ENCODE results near the gene KLRG1. TPM values are rescaled to one million over a fixed set of nuclear protein-coding genes. Genes with fewer than 3 reads are reported as not detected.

The KLRG1 gene
- total RNA-seq, 1 experiment from 2014 or later: 0.38 TPM

DNA sequence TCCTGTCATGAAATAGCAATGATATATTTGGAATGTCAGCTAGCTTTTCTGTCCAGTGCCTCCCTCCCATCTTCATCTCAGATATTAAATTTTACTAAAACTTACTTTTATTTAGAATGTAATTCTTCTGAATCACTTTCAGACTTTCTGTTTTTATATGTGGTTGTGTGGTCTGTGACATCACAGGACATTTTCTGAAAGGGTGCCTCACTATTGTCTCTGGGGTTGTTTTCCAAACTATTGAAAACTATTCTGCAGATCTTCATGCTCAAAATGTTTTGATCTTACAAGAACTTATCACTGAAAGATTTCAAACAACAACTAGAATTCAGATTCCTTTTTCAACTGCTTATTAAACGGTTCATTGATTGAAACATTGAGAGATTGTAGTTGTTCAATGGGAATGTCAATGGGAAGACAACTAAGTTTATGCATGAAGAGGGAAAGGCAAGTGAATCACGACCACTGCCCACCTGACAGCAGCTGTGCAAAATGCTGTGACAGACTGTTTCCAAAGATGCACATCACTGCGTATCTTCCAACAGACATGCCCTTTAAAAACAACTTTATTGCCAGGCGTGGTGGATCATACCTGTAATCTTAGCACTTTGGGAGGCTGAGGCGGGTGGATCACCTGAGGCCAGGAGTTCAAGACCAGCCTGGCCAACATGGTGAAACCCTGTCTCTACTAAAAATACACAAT lies 51.3 kb downstream of the KLRG1 start:
- Mint-ChIP-seq H3K4me1 (ENCODE audit: low read depth, unreplicated experiment) (no peaks in the 10 kb centered on the region), H3K27ac (ENCODE audit: unreplicated experiment) (no peak overlapping the region), H3K9me3 (ENCODE audit: low read depth, unreplicated experiment) (no peaks in the 10 kb centered on the region), H3K36me3 (ENCODE audit: insufficient read depth, unreplicated experiment) (no peaks in the 10 kb centered on the region), H3K27me3 (ENCODE audit: unreplicated experiment) (peaks cover 28% of the 10 kb centered on the region), H3K4me3 (ENCODE audit: low read depth, unreplicated experiment) (no peak overlapping the region)
- TF ChIP-seq, protein P1, sequence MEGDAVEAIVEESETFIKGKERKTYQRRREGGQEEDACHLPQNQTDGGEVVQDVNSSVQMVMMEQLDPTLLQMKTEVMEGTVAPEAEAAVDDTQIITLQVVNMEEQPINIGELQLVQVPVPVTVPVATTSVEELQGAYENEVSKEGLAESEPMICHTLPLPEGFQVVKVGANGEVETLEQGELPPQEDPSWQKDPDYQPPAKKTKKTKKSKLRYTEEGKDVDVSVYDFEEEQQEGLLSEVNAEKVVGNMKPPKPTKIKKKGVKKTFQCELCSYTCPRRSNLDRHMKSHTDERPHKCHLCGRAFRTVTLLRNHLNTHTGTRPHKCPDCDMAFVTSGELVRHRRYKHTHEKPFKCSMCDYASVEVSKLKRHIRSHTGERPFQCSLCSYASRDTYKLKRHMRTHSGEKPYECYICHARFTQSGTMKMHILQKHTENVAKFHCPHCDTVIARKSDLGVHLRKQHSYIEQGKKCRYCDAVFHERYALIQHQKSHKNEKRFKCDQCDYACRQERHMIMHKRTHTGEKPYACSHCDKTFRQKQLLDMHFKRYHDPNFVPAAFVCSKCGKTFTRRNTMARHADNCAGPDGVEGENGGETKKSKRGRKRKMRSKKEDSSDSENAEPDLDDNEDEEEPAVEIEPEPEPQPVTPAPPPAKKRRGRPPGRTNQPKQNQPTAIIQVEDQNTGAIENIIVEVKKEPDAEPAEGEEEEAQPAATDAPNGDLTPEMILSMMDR (IDR thresholded peaks at IDR 0.05; ENCODE audit: unreplicated experiment): no peak
- no TSS peak for BruUV-seq (replicated peaks)
- intact Hi-C loops (cut with micrococcal nuclease; ENCODE audit: unreplicated experiment): loop anchor here (10.0 kb wide), 1 partner anchor 266 kb away; no protein-coding TSS in a partner anchor
- CTCF ChIA-PET: interaction anchor here (0.9 kb wide), 1 partner anchor 10 kb away, joined by 4 read pairs; no protein-coding TSS in a partner anchor
- no peak for DNase-seq

DNA sequence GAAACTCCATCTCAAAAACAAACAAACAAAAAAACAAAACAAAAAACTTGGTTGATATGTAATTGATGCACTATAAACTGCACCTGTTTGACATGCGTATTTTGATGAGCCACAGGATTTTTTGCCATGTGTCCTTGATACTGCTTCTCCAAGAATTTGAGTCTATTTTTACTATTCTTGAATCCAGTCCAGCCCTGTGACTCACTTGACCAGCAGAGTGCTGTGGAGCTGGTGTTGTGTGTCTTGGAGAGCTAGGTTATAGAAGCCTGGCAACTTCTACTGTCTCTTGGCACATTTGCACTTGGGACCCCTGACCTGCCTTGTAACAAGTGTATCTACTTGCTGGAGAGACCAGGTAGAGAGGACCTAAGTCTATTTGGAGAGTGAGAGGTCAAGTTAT lies 52.0 kb downstream of the KLRG1 start:
- Mint-ChIP-seq H3K27me3 (ENCODE audit: unreplicated experiment) (peaks cover 21% of the 10 kb centered on the region), H3K4me3 (ENCODE audit: low read depth, unreplicated experiment) (no peak overlapping the region), H3K36me3 (ENCODE audit: insufficient read depth, unreplicated experiment) (no peaks in the 10 kb centered on the region), H3K9me3 (ENCODE audit: low read depth, unreplicated experiment) (no peaks in the 10 kb centered on the region), H3K27ac (ENCODE audit: unreplicated experiment) (no peak overlapping the region), H3K4me1 (ENCODE audit: low read depth, unreplicated experiment) (no peaks in the 10 kb centered on the region)
- CTCF ChIA-PET: interaction anchor here (0.9 to 1.4 kb wide), 2 partner anchors 9 to 92 kb away, joined by 4 to 7 read pairs; partner anchors contain the start of gene M6PR
- intact Hi-C loops (cut with micrococcal nuclease; ENCODE audit: unreplicated experiment): loop anchor here (10.0 kb wide), 1 partner anchor 267 kb away; no protein-coding TSS in a partner anchor
- BruUV-seq (replicated peaks): no TSS peak
- DNase-seq: no peak
- TF ChIP-seq, protein P1 (IDR thresholded peaks at IDR 0.05; ENCODE audit: unreplicated experiment): no peak

DNA sequence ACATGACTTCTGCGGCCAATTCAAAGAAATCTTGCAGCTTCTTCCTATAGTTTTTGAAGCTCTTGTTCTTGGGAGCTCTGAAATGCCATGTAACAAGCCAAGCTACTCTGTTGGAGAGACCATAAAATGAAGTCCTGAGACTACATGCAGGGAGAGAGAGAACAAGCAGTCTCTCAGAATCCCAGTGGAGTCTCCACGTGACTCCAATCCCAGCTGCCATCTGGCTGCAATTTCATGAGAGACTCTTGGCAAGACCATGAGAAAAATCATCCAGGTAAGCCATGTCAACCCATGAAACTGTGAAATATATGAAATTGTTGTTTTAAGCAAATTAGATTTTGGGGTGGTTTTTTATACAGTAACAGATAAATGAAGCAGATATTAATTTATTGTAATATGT lies 54.4 kb downstream of the KLRG1 start:
- intact Hi-C loops (cut with micrococcal nuclease; ENCODE audit: unreplicated experiment): loop anchor here (10.0 kb wide), 1 partner anchor 269 kb away; no protein-coding TSS in a partner anchor
- CTCF ChIA-PET: no interaction called here

DNA sequence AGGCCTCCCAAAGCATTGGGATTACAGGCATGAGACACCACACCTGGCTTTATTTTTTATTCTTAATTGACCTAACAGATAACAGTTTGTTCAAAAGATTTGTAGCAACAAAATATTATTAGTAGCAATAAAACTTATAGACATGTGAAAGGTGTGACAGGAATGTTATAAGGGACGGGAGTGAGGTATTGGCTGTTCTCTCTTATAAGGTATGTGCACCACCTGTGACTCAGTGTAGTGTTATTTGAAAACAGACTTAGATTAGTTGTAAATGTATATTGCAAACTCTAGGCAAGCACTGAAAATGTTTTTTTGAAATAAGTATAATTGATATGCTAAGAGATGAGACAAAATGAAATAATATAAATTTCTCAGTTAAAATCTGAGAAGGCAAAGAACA lies 57.8 kb downstream of the KLRG1 start:
- no peak overlapping the region for H3K27ac Mint-ChIP-seq (ENCODE audit: unreplicated experiment)
- BruUV-seq (replicated peaks): no TSS peak
- CTCF ChIA-PET: no interaction called here
- no peaks in the 10 kb centered on the region for H3K36me3 Mint-ChIP-seq (ENCODE audit: insufficient read depth, unreplicated experiment)
- no peaks in the 10 kb centered on the region for H3K4me1 Mint-ChIP-seq (ENCODE audit: low read depth, unreplicated experiment)
- no peak for DNase-seq
- H3K4me3 Mint-ChIP-seq (ENCODE audit: low read depth, unreplicated experiment): no peak overlapping the region
- peaks cover 12% of the 10 kb centered on the region for H3K27me3 Mint-ChIP-seq (ENCODE audit: unreplicated experiment)
- intact Hi-C loops (cut with micrococcal nuclease; ENCODE audit: unreplicated experiment): loop anchor here (5.0 to 10.0 kb wide), 2 partner anchors 272 to 505 kb away; partner anchors contain the start of gene CLEC4E
- H3K9me3 Mint-ChIP-seq (ENCODE audit: low read depth, unreplicated experiment): no peaks in the 10 kb centered on the region
- TF ChIP-seq, protein P1 (IDR thresholded peaks at IDR 0.05; ENCODE audit: unreplicated experiment): no peak

More for the DNA sequence above, 54.4 kb downstream of the KLRG1 start:
- Mint-ChIP-seq H3K27me3 (ENCODE audit: unreplicated experiment) (peaks cover 19% of the 10 kb centered on the region), H3K27ac (ENCODE audit: unreplicated experiment) (no peak overlapping the region), H3K4me1 (ENCODE audit: low read depth, unreplicated experiment) (no peaks in the 10 kb centered on the region), H3K36me3 (ENCODE audit: insufficient read depth, unreplicated experiment) (no peaks in the 10 kb centered on the region), H3K4me3 (ENCODE audit: low read depth, unreplicated experiment) (no peak overlapping the region), H3K9me3 (ENCODE audit: low read depth, unreplicated experiment) (no peaks in the 10 kb centered on the region)
- no TSS peak for BruUV-seq (replicated peaks)
- DNase-seq: no peak
- TF ChIP-seq, protein P1 (IDR thresholded peaks at IDR 0.05; ENCODE audit: unreplicated experiment): no peak

Data from Calu3 (cell line).